ENCODE measurements around the gene ENDOU. TPM values are rescaled to one million over a fixed set of nuclear protein-coding genes. Genes with fewer than 3 reads are reported as not detected.

ENDOU gene
- total RNA-seq, 1 experiment from 2014 or later: not detected

GRCh38 chr12:47689215-47689614, 36.1 kb downstream of the ENDOU start:
- ChIA-PET POLR2A (no interaction called here), CTCF (no interaction called here)
- Histone ChIP-seq H3K4me1 (ENCODE audit: control insufficient read depth, insufficient read depth, low read length) (no peaks in the 10 kb centered on the region), H3K27ac (ENCODE audit: low read length) (no peak overlapping the region), H3K9me3 (ENCODE audit: control insufficient read depth, insufficient read depth, low read depth, low read length) (no peaks in the 10 kb centered on the region), H3K27me3 (ENCODE audit: control insufficient read depth, insufficient read depth, low read length) (no peaks in the 10 kb centered on the region), H3K4me3 (ENCODE audit: low read depth in 2 of 2, low read length in 2 of 2) (no peak overlapping the region), H3K36me3 (ENCODE audit: control insufficient read depth, insufficient read depth, low read length) (peaks cover 26% of the 10 kb centered on the region)
- ATAC-seq (no peak), DNase-seq (ENCODE audit: low read depth, low spot score) (no peak)
- no peak for TF ChIP-seq TCF7L2 (IDR thresholded peaks at IDR 0.05; ENCODE audit: low read depth, low read length)
- no peak for TF ChIP-seq POLR2AphosphoS5 (IDR thresholded peaks at IDR 0.05; ENCODE audit: low read depth, low read length)
- no peak for TF ChIP-seq REST (IDR thresholded peaks at IDR 0.05; ENCODE audit: insufficient read depth in 1 of 2, low read depth in 2 of 2, low read length in 1 of 2)
- no peak for TF ChIP-seq SIN3A (IDR thresholded peaks at IDR 0.05; ENCODE audit: borderline replicate concordance, insufficient read depth, low read depth, low read length)
- no peak for TF ChIP-seq CTCF (IDR thresholded peaks at IDR 0.05)
- intact Hi-C loops (cut with micrococcal nuclease; ENCODE audit: unreplicated experiment): loop anchor here (5.0 to 10.0 kb wide), 2 partner anchors 37 to 654 kb away; no protein-coding TSS in a partner anchor
- no TSS peak for BruUV-seq (replicated peaks)
- in situ Hi-C loops (cut with HindIII; ENCODE audit: low pct_unique_long_range_greater_than_20kb, low sequenced_read_pairs): no loop called here

- BruUV-seq (replicated peaks): no TSS peak
- intact Hi-C loops (cut with micrococcal nuclease; ENCODE audit: unreplicated experiment) (loop anchor here (5.0 to 10.0 kb wide), 2 partner anchors 35 to 653 kb away; no protein-coding TSS in a partner anchor), in situ Hi-C loops (cut with HindIII; ENCODE audit: low pct_unique_long_range_greater_than_20kb, low sequenced_read_pairs) (no loop called here)
- TF ChIP-seq REST (IDR thresholded peaks at IDR 0.05; ENCODE audit: insufficient read depth in 1 of 2, low read depth in 2 of 2, low read length in 1 of 2) (no peak), SIN3A (IDR thresholded peaks at IDR 0.05; ENCODE audit: borderline replicate concordance, insufficient read depth, low read depth, low read length) (no peak), CTCF (IDR thresholded peaks at IDR 0.05) (no peak), POLR2AphosphoS5 (IDR thresholded peaks at IDR 0.05; ENCODE audit: low read depth, low read length) (no peak)
- H3K4me3 ChIP-seq (ENCODE audit: low read depth in 2 of 2, low read length in 2 of 2): no peak overlapping the region
- no peaks in the 10 kb centered on the region for H3K9me3 ChIP-seq (ENCODE audit: control insufficient read depth, insufficient read depth, low read depth, low read length)
- ATAC-seq (no peak), DNase-seq (ENCODE audit: low read depth, low spot score) (no peak)
- H3K27me3 ChIP-seq (ENCODE audit: control insufficient read depth, insufficient read depth, low read length): no peaks in the 10 kb centered on the region
- CTCF ChIA-PET: interaction anchor here (0.6 to 1.6 kb wide), 3 partner anchors 36 to 745 kb away, joined by 6 to 7 read pairs (median 7); no protein-coding TSS in a partner anchor
- POLR2A ChIA-PET: no interaction called here
- H3K27ac ChIP-seq (ENCODE audit: low read length): no peak overlapping the region
- peaks cover 23% of the 10 kb centered on the region for H3K36me3 ChIP-seq (ENCODE audit: control insufficient read depth, insufficient read depth, low read length)
- no peaks in the 10 kb centered on the region for H3K4me1 ChIP-seq (ENCODE audit: control insufficient read depth, insufficient read depth, low read length)
Measured at GRCh38 chr12:47687636-47688035, 37.7 kb downstream of the ENDOU start.
